NT2/D1 (cell line): ENCODE measurements around the gene GRK5.

ENCODE experiments used
- SUZ12 ChIP-seq: IDR thresholded peaks from 2 replicates; pipeline ENCODE4 v1.6.1; 2011; ENCODE audit not compliant: insufficient read length, insufficient read depth; ENCODE audit errors: extremely low read depth
- YY1 ChIP-seq: IDR thresholded peaks from 2 replicates; pipeline ENCODE4 v1.6.1; 2011; ENCODE audit not compliant: insufficient read length, insufficient read depth
- ZNF274 ChIP-seq: IDR thresholded peaks from 2 replicates; pipeline ENCODE4 v1.6.1; 2011; ENCODE audit warnings: mild to moderate bottlenecking, low read depth, low read length

DNA sequence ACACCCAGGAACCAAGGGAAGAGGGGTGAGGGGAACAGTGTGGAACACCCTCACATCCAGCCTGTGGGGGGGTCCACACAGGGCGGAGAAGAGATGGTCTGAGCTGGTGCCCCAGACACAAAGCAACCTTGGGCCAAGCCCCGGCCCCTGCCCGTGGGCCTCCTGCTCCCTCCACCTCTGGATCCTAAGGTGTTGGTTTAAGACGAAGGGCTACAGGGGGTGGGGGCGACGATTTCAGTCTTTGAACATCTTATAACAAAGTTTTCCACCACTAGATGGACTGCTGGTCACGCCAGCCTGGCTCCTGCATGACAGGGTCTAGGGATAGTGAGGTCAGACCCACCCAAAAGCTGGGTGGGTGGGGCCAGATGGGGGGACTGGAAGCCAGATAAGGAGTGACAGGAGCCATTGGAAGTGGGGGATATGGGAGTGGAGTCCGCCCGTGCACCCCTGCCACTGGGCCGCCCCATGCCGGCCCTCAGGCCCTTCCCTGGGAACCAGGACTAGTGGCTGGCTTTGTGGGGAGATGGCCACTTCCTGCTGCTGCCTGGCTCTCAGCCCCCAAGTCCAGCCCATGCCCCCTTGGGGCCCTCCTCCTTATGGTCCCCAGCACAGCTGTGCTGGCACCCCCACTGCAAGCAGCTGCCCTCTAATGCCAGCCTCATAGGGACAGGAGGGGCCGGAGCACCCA is 236.7 kb downstream of the GRK5 start:
- TF ChIP-seq YY1: no peak
- TF ChIP-seq ZNF274: no peak
- TF ChIP-seq SUZ12: no peak
